ENCODE data around the gene CCDC43. TPM values are rescaled to one million over a fixed set of nuclear protein-coding genes. Genes with fewer than 3 reads are reported as not detected.

Gene CCDC43
- total RNA-seq, 1 experiment from 2014 or later, result 33.0 TPM

GRCh38 chr17:44630703-44631102, 58.9 kb downstream of the CCDC43 start:
- no peak overlapping the region for H3K4me2 ChIP-seq (ENCODE audit: low read length)
- no TSS peak for BruUV-seq (replicated peaks)
- no peak overlapping the region for H3K9ac ChIP-seq (ENCODE audit: low read length)
- H2AFZ ChIP-seq (ENCODE audit: low read depth, low read length, poor library complexity, severe bottlenecking), result no peak overlapping the region
- TF ChIP-seq TCF7L2 (IDR thresholded peaks at IDR 0.05; ENCODE audit: borderline replicate concordance, extremely low read depth, insufficient read depth, insufficient read length) (no peak), FOSL1 (IDR thresholded peaks at IDR 0.05; ENCODE audit: low read depth) (no peak), JUND (IDR thresholded peaks at IDR 0.05) (no peak), SRF (IDR thresholded peaks at IDR 0.05; ENCODE audit: low read depth) (no peak), ZFX (IDR thresholded peaks at IDR 0.05) (no peak), POLR2AphosphoS5 (IDR thresholded peaks at IDR 0.05; ENCODE audit: low read depth, low read length) (no peak), EZH2phosphoT487 (IDR thresholded peaks at IDR 0.05; ENCODE audit: borderline replicate concordance) (no peak), SIN3A (IDR thresholded peaks at IDR 0.05; ENCODE audit: low read depth) (no peak), CEBPB (IDR thresholded peaks at IDR 0.05; ENCODE audit: low read depth) (no peak)
- TF ChIP-seq, protein P1, sequence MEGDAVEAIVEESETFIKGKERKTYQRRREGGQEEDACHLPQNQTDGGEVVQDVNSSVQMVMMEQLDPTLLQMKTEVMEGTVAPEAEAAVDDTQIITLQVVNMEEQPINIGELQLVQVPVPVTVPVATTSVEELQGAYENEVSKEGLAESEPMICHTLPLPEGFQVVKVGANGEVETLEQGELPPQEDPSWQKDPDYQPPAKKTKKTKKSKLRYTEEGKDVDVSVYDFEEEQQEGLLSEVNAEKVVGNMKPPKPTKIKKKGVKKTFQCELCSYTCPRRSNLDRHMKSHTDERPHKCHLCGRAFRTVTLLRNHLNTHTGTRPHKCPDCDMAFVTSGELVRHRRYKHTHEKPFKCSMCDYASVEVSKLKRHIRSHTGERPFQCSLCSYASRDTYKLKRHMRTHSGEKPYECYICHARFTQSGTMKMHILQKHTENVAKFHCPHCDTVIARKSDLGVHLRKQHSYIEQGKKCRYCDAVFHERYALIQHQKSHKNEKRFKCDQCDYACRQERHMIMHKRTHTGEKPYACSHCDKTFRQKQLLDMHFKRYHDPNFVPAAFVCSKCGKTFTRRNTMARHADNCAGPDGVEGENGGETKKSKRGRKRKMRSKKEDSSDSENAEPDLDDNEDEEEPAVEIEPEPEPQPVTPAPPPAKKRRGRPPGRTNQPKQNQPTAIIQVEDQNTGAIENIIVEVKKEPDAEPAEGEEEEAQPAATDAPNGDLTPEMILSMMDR (IDR thresholded peaks at IDR 0.05 in 2 of 3, conservative IDR thresholded peaks at IDR 0.05 in 1 of 3; ENCODE audit: borderline replicate concordance in 1 of 3, insufficient read depth in 1 of 3, low read depth in 2 of 3, low read length in 2 of 3), result no peak
- TF ChIP-seq, protein P2, sequence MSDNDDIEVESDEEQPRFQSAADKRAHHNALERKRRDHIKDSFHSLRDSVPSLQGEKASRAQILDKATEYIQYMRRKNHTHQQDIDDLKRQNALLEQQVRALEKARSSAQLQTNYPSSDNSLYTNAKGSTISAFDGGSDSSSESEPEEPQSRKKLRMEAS (IDR thresholded peaks at IDR 0.05), result no peak
- no peaks in the 10 kb centered on the region for H3K36me3 ChIP-seq (ENCODE audit: control insufficient read depth in 1 of 2, insufficient read depth in 2 of 2, low read length in 2 of 2)
- RAD21 ChIA-PET (ENCODE audit: low non-redundant PET in 1 of 2, low total read pairs in 2 of 2, uncharacterized antibody in 2 of 2, unreplicated experiment in 2 of 2), result no interaction called here
- H3K9me2 ChIP-seq (ENCODE audit: insufficient read depth), result no peaks in the 10 kb centered on the region
- H3K27me3 ChIP-seq (ENCODE audit: insufficient read depth, low read length), result no peaks in the 10 kb centered on the region
- ATAC-seq (no peak), DNase-seq (ENCODE audit: low read depth, low spot score) (no peak)
- intact Hi-C loops (cut with micrococcal nuclease), result no loop called here
- H3K9me3 ChIP-seq (ENCODE audit: control insufficient read depth in 1 of 2, insufficient read depth in 1 of 2, low read depth in 1 of 2, low read length in 2 of 2), result no peaks in the 10 kb centered on the region
- no peak overlapping the region for H3K4me3 ChIP-seq (replicated peaks in 1 of 2; ENCODE audit: low read depth in 1 of 2, low read length in 2 of 2)
- no peaks in the 10 kb centered on the region for H3K79me2 ChIP-seq (ENCODE audit: insufficient read depth, low read length)
- H4K20me1 ChIP-seq (ENCODE audit: insufficient read depth), result no peaks in the 10 kb centered on the region
- CTCF ChIA-PET, result interaction anchor here (5.8 kb wide), 1 partner anchor 97 kb away, joined by 32 read pairs; no protein-coding TSS in a partner anchor
- no peak overlapping the region for H3K27ac ChIP-seq (ENCODE audit: low read depth, low read length)
- POLR2A ChIA-PET, result no interaction called here
- no peaks in the 10 kb centered on the region for H3K4me1 ChIP-seq (ENCODE audit: control insufficient read depth in 1 of 2, insufficient read depth in 2 of 2, low read length in 2 of 2)

All from HCT116 (cell line).